Lower lobe of right lung (tissue), 2 donors: ENCODE data around the gene SOX15. TPM values are rescaled to one million over a fixed set of nuclear protein-coding genes. Genes with fewer than 3 reads are reported as not detected.
A peak's percentile ranks its signal among the peaks of the same experiment; 100 is the strongest.

Experiments used
- ATAC-seq, 2 donors: fragments of 200-7000 bp; cut with Tn5 transposase; one replicate each; pipeline ENCODE4 v1.9.1; 2020 to 2022; ENCODE audit warnings: mild to moderate bottlenecking in 2 of 2, moderate library complexity in 2 of 2
- DNase-seq: peaks from one replicate; pipeline ENCODE4 v3.0.0-alpha.2; 2020
- H3K27ac ChIP-seq: fragments of 200-600 bp; one replicate; pipeline ENCODE4 v1.8.0; 2022
- H3K27me3 ChIP-seq: fragments of 200-600 bp; one replicate; pipeline ENCODE4 v1.8.0; 2022; ENCODE audit warnings: low read depth
- H3K36me3 ChIP-seq: fragments of 200-600 bp; one replicate; pipeline ENCODE4 v1.8.0; 2022; ENCODE audit warnings: mild to moderate bottlenecking
- H3K4me1 ChIP-seq: fragments of 200-600 bp; one replicate; pipeline ENCODE4 v1.8.0; 2022
- H3K4me3 ChIP-seq: fragments of 200-600 bp; one replicate; pipeline ENCODE4 v1.8.0; 2022; ENCODE audit warnings: mild to moderate bottlenecking
- H3K9me3 ChIP-seq: fragments of 200-600 bp; one replicate; pipeline ENCODE4 v1.8.0; 2022
- CTCF ChIP-seq: fragments of 200-600 bp; IDR thresholded peaks from one replicate; pipeline ENCODE4 v1.8.0; 2022; ENCODE audit warnings: antibody characterized with exemption, mild to moderate bottlenecking
- intact Hi-C: fragments of 100-400 bp; cut with DNase I; formaldehyde crosslinking; loops from one replicate; pipeline ENCODE4 v1.11.0; 2022
- total RNA-seq: library from RNA; stranded (reverse); fragmentation: NEBNext Ultra II Directional; extraction: Animal tissue kit (Norgen Biotek cat#: 25700); gene quantifications from one replicate; pipeline ENCODE4 v1.2.1, GENCODE V29; 2021
- donor health status: DM: no; HTN: yes; CAD: no; lungs with severe emphysema.

Gene SOX15
- total RNA-seq, 1 donor from 2014 or later = 0.47 TPM

- ATAC-seq (no peak), DNase-seq (no peak)
- no peaks in the 10 kb centered on the region for H3K9me3 ChIP-seq
- H3K4me3 ChIP-seq = no peak overlapping the region
- peaks cover 7% of the 10 kb centered on the region for H3K36me3 ChIP-seq
- intact Hi-C loops = no loop called here
- peak overlapping the region; percentile 95 for H3K27ac ChIP-seq
- peaks cover 59% of the 10 kb centered on the region for H3K4me1 ChIP-seq
- no peaks in the 10 kb centered on the region for H3K27me3 ChIP-seq
- TF ChIP-seq CTCF = no peak
Measured at GRCh38 chr17:7556627-7557026, 33.3 kb downstream of the SOX15 start.

DNA sequence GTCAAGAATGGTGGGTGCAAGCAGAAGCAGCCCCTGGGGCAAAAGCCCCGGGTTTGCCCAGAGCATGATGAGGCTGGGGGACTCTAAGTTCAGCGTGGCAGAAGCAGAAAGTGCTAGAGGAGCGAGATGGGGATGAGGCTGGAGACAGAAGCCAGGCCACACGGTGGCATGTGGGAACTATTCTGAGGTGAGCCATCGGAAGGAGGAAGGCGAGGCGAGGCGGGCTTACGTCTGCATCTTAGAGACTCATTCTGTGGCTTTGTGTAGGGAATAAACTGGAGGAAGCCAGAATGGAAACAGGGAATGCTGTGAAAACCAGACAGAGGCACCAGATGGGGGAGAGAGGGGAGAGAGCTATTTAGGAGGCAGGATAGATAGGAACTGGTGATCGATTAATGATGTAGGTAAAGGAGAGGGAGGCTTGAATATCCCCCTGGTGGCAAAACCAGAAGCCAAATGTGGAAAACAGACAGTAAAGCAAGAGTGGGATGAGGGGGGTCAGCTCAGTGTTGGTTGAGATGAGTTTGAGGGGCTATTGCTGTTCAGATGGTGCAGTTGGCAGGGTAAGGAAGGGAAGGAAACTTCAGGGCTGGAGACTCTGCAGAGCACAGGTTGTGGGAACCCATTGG lies 34.5 kb downstream of the SOX15 start:
- no peak for TF ChIP-seq CTCF
- no peaks in the 10 kb centered on the region for H3K9me3 ChIP-seq
- no peak for ATAC-seq
- H3K4me1 ChIP-seq = peaks cover 51% of the 10 kb centered on the region
- no peak overlapping the region for H3K27ac ChIP-seq
- intact Hi-C loops = no loop called here
- H3K4me3 ChIP-seq = no peak overlapping the region
- no peaks in the 10 kb centered on the region for H3K27me3 ChIP-seq
- peaks cover 13% of the 10 kb centered on the region for H3K36me3 ChIP-seq
- no peak for DNase-seq

DNA sequence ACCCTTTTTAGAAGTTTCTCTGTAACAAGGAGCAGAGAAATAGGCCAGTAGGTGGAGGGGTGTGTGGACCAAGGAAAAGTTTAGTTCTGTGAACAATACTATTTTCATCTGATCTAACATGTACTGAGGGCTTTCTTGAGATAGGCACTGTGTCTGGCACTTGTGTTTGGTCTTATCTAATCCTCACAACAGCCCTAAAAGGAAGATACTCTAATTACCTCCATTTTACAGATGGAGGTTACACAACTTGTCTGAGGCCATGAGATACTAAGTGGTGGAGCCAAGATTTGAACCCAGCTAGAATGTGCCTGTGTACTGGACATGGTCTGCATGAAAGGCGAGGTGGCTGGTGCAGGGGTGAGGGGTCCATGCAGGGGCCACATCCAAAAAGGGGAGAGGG lies 36.5 kb downstream of the SOX15 start:
- no peak for DNase-seq
- peak overlapping the region; percentile 75 for H3K27ac ChIP-seq
- intact Hi-C loops = no loop called here
- peak overlapping the region; percentile 17 for H3K4me3 ChIP-seq
- H3K36me3 ChIP-seq = peaks cover 8% of the 10 kb centered on the region
- H3K4me1 ChIP-seq = peaks cover 43% of the 10 kb centered on the region
- H3K27me3 ChIP-seq = no peaks in the 10 kb centered on the region
- ATAC-seq = no peak
- H3K9me3 ChIP-seq = no peaks in the 10 kb centered on the region
- TF ChIP-seq CTCF = no peak

DNA sequence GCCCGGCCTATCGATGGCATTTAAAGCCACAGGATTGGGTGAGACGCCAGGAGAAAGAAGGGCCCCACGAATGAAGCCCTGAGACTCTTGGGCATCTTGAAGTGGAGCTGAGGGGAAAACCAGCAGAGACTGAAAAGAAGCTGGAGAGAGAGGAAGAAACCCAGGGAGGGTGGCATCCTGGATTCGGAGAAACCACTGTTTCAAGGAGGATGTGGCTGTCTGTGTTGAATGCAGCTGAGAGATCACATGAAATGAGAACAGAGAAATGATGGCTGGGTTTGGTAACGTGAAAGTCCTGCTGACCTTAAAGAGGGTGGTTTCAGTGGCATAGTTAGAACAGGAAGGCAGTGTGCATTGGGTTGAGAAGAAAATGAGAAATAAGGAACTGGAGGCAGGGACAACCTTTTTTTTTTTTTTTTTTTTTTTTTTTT lies 37.3 kb downstream of the SOX15 start:
- DNase-seq (no peak), ATAC-seq (peak; percentile 25 to 54)
- Histone ChIP-seq H3K27ac (peak overlapping the region; percentile 75), H3K4me1 (peaks cover 39% of the 10 kb centered on the region), H3K27me3 (no peaks in the 10 kb centered on the region), H3K4me3 (no peak overlapping the region), H3K36me3 (peaks cover 8% of the 10 kb centered on the region), H3K9me3 (no peaks in the 10 kb centered on the region)
- intact Hi-C loops = no loop called here
- TF ChIP-seq CTCF = no peak

DNA sequence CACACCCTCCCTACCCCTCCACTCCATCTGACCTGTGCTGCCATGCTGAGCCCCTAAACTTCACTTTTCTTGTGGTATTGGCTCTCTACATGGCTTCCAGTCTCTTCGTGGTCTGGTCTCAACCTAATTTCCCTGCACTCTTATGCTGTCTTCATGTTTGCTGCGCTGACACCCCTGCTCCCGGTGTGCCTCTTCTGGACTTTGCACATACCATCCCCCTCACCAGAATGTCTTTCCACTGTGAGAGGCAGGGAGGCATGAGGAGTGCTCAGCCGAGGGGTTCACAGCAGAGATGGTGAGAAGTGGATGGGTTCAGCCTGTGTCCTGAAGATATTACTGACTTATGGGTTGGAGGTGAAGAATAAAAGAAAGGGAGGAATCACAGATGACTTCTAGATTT lies 38.5 kb downstream of the SOX15 start:
- Histone ChIP-seq H3K36me3 (peaks cover 8% of the 10 kb centered on the region), H3K27ac (peak overlapping the region; percentile 49), H3K27me3 (no peaks in the 10 kb centered on the region), H3K4me1 (peaks cover 27% of the 10 kb centered on the region), H3K9me3 (no peaks in the 10 kb centered on the region), H3K4me3 (no peak overlapping the region)
- intact Hi-C loops = no loop called here
- no peak for TF ChIP-seq CTCF
- ATAC-seq (no peak), DNase-seq (no peak)
